Pancreas (tissue), 10 donors: ENCODE data around the gene MEGF6. TPM values are rescaled to one million over a fixed set of nuclear protein-coding genes. Genes with fewer than 3 reads are reported as not detected.

Experiments
- ATAC-seq, 4 donors: fragments of 200-7000 bp; cut with Tn5 transposase; one replicate each; pipeline versions ENCODE4 v1.8.0 to v1.9.1; 2020; ENCODE audit warnings: mild to moderate bottlenecking in 4 of 4, moderate library complexity in 4 of 4
- DNase-seq, 6 donors: peaks; one replicate each; pipeline ENCODE4 v3.0.0-alpha.2; 2020
- FAIRE-seq: peaks from 2 replicates; lab custom pipeline; 2012; peaks lifted over from hg19 to GRCh38; lab: Jason Lieb, UNC
- H3K27ac ChIP-seq, 4 donors: fragments of 200-600 bp; sonication (generic); 1 replicate in 3 of 4; 2 replicates in 1 of 4; pipeline versions ENCODE4 v1.5.0 to v1.8.0; 2020
- H3K27me3 ChIP-seq, 4 donors: fragments of 200-600 bp; one replicate each; pipeline ENCODE4 v1.8.0; 2021
- H3K36me3 ChIP-seq, 3 donors: fragments of 200-600 bp; sonication (generic) in 1 of 3; one replicate each; pipeline versions ENCODE4 v1.5.0 to v1.8.0; 2020 to 2021
- H3K4me1 ChIP-seq, 3 donors: fragments of 200-600 bp; one replicate each; pipeline ENCODE4 v1.8.0; 2021
- H3K4me3 ChIP-seq, 4 donors: fragments of 200-600 bp; sonication (generic) in 2 of 4; one replicate each; pipeline versions ENCODE4 v1.5.0 to v1.8.0; 2020 to 2021
- H3K9me3 ChIP-seq, 4 donors: fragments of 200-600 bp; one replicate each; pipeline ENCODE4 v1.8.0; 2021
- WGBS, 2 donors: extraction: QIAGEN DNeasy Blood & Tissue Kit; methylation state at CpG; one replicate each; pipeline ENCODE4 v1.1.7; 2013; 5-methylcytosine and 5-hydroxymethylcytosine counted together
- intact Hi-C, 3 donors: fragments of 100-400 bp; cut with DNase I; formaldehyde crosslinking; loops; one replicate each; pipeline versions ENCODE4 v1.11.1 to v1.14.2; 2022
- polyA plus RNA-seq, 2 donors: library from polyadenylated mRNA; stranded (reverse); fragments of 200-250 nt; gene quantifications; one replicate each; pipeline ENCODE4 v1.2.3, GENCODE V29; 2013
- total RNA-seq, 6 donors: library from RNA; stranded (reverse); fragmentation: NEBNext Ultra II Directional in 4 of 6; extraction: Animal tissue kit (Norgen Biotek cat#: 25700) in 4 of 6; gene quantifications; one replicate each; pipeline versions ENCODE4 v1.2.1 to v1.2.4, GENCODE V29; 2021 to 2023
- TF ChIP-seq, protein P1 (sequence below), 4 donors: fragments of 200-600 bp; sonication (generic) in 3 of 4; IDR thresholded peaks; one replicate each; pipeline versions ENCODE4 v1.5.0 to v1.8.0; 2021; ENCODE audit warnings: antibody characterized with exemption in 4 of 4
- donor health status: healthy with polysubstance abuse.
- donor health status: DM: no; HTN: no; CAD: no; lungs with moderate emphysema.
- donor health status: DM: no; HTN: no; CAD: no.
- donor health status: control.
- donor health status: control.
- donor health status: Bipolar disorder and iron deficiency.
- donor health status: DM: yes; HTN: yes; CAD: no.
- donor health status: DM: no; HTN: no; CAD: no.
- donor health status: DM: no; HTN: no; CAD: no.
- donor health status: DM: yes; HTN: yes; CAD: no.

Gene MEGF6
- total and polyA plus RNA-seq, 8 donors = 2.6 to 20.0 (median 8.4) TPM

DNA sequence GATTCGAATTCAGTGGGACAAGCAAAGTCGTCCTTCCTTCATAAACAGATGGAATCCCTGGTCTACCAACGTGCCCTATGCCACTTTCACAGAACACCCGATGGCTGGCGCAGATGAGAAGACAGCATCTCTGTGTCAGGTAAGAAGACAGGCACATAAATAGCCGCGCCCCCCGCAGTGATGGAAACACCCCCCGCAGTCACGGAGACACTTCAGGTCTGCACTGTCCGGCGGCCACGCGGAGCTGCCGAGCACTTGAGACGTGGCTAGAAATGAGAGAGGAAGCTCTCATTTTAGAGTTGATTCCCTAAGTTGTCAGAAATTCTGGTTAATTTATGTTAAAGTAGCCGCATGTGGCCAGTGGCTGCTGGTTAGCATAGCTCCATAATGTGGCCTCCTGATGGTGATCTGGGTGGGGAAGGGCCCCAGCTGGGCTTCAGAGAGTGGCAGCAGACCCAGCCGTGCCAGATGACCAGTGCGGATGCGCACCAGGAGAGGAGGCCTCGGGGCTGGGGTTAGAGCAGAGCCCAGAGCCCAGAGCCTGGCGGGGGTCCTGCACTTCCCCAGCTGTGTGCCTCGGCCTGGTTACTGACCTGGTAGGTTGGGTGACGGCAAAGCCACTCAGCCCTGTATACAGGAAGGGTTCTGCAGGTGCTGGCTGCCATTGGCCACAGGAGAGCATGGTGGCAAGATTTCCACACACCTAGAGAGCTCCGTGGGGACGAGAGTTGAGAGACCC, 16.4 kb upstream of the MEGF6 start:
- FAIRE-seq (no peak), ATAC-seq (no peak), DNase-seq (peak in 1 of 6 donors; percentile 65)
- intact Hi-C loops = loop anchor here in 1 of 3 donors (10.0 kb wide), 1 partner anchor 173 kb away; the partner anchor contains the start of gene ARHGEF16
- H3K27me3 ChIP-seq = no peaks in the 10 kb centered on the region
- H3K9me3 ChIP-seq = no peaks in the 10 kb centered on the region
- H3K36me3 ChIP-seq = peaks cover 0 to 27% (median 8%) of the 10 kb centered on the region in 3 donors
- WGBS, 2 donors = 88 to 95% methylated on average over 26 of the region's 26 CpGs
- no peak overlapping the region for H3K27ac ChIP-seq
- H3K4me1 ChIP-seq = peaks cover 0 to 15% (median 13%) of the 10 kb centered on the region in 3 donors
- H3K4me3 ChIP-seq = no peak overlapping the region
- TF ChIP-seq, protein P1, sequence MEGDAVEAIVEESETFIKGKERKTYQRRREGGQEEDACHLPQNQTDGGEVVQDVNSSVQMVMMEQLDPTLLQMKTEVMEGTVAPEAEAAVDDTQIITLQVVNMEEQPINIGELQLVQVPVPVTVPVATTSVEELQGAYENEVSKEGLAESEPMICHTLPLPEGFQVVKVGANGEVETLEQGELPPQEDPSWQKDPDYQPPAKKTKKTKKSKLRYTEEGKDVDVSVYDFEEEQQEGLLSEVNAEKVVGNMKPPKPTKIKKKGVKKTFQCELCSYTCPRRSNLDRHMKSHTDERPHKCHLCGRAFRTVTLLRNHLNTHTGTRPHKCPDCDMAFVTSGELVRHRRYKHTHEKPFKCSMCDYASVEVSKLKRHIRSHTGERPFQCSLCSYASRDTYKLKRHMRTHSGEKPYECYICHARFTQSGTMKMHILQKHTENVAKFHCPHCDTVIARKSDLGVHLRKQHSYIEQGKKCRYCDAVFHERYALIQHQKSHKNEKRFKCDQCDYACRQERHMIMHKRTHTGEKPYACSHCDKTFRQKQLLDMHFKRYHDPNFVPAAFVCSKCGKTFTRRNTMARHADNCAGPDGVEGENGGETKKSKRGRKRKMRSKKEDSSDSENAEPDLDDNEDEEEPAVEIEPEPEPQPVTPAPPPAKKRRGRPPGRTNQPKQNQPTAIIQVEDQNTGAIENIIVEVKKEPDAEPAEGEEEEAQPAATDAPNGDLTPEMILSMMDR (IDR thresholded peaks at IDR 0.05) = no peak

DNA sequence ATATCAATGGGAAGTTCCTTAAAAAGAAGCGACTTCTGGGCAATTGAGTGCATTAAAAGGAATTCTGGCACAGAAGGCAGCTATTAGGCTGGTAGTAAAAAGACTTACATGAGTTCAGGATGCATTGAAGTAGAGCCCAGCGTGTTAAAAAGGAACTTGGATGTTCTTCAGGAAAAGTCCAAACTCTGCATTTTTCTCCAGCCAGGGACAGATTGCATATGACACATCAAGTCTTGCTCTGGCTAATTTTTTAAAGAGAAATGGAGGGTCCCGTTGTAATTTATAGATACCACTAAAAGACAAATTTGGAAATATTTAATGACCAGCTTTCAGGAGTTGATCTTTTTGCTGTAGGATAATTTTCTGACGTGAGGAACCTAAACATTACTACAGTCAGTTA, 14.7 kb upstream of the MEGF6 start:
- Histone ChIP-seq H3K36me3 (peaks cover 0 to 21% (median 8%) of the 10 kb centered on the region in 3 donors), H3K4me1 (peaks cover 0 to 15% (median 13%) of the 10 kb centered on the region in 3 donors), H3K9me3 (no peaks in the 10 kb centered on the region), H3K4me3 (peak overlapping the region in 1 of 4 donors; percentile 99), H3K27me3 (no peaks in the 10 kb centered on the region), H3K27ac (peak overlapping the region in 1 of 4 donors; percentile 52)
- no peak for DNase-seq
- ATAC-seq = no peak
- FAIRE-seq = no peak
- TF ChIP-seq, protein P1 (IDR thresholded peaks at IDR 0.05) = no peak
- WGBS, 2 donors = 71% methylated on average over 4 of the region's 4 CpGs
- intact Hi-C loops = loop anchor here in 1 of 3 donors (10.0 kb wide), 1 partner anchor 171 kb away; the partner anchor contains the start of gene ARHGEF16

DNA sequence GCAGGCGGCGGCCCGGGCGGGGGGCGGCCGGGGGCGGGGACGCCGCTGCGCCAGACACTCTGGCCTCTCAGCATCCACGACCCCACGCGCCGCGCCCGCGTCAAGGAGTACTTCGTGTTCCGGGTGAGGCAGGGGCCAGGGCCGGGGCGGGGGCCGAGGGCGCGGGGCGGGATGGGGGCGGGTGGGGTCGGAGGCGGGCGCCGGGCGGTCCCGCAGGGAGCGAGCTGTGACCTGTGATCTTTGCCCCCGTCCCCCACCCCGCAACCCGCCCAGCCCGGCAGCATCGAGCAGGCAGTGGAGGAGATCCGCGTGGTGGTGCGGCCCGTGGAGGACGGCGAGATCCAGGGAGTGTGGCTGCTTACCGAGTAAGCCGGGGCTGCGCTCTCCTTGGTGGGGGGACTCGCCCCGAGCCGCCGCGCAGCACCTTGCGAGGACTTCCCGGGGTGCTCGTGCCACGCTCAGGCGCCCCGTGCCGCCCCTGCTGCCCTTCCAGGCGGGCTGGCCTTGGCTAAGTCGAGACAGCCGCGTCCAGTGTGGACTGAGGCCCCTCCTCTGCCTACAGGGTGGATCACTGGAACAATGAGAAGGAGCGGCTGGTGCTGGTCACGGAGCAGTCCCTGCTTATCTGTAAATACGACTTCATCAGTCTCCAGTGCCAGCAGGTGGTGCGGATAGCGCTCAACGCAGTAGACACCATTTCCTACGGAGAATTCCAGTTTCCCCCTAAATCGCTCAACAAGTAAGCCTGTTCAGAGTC, 14.0 kb upstream of the MEGF6 start:
- 1 to 3% methylated on average over 29 to 71 of the region's 71 CpGs for WGBS, 2 donors
- no peaks in the 10 kb centered on the region for H3K9me3 ChIP-seq
- peak overlapping the region; percentile 66 to 99 (median 86) for H3K4me3 ChIP-seq
- DNase-seq = peak; percentile 35 to 81 (median 53)
- peak overlapping the region in 3 of 4 donors; percentile 33 to 55 (median 52) for H3K27ac ChIP-seq
- intact Hi-C loops = loop anchor here in 1 of 3 donors (10.0 kb wide), 1 partner anchor 171 kb away; the partner anchor contains the start of gene ARHGEF16
- TF ChIP-seq, protein P1 (IDR thresholded peaks at IDR 0.05) = no peak
- no peak for FAIRE-seq
- ATAC-seq = peak; percentile 18 to 45 (median 32)
- peaks cover 0 to 21% (median 8%) of the 10 kb centered on the region in 3 donors for H3K36me3 ChIP-seq
- no peaks in the 10 kb centered on the region for H3K27me3 ChIP-seq
- H3K4me1 ChIP-seq = peaks cover 0 to 15% (median 13%) of the 10 kb centered on the region in 3 donors

DNA sequence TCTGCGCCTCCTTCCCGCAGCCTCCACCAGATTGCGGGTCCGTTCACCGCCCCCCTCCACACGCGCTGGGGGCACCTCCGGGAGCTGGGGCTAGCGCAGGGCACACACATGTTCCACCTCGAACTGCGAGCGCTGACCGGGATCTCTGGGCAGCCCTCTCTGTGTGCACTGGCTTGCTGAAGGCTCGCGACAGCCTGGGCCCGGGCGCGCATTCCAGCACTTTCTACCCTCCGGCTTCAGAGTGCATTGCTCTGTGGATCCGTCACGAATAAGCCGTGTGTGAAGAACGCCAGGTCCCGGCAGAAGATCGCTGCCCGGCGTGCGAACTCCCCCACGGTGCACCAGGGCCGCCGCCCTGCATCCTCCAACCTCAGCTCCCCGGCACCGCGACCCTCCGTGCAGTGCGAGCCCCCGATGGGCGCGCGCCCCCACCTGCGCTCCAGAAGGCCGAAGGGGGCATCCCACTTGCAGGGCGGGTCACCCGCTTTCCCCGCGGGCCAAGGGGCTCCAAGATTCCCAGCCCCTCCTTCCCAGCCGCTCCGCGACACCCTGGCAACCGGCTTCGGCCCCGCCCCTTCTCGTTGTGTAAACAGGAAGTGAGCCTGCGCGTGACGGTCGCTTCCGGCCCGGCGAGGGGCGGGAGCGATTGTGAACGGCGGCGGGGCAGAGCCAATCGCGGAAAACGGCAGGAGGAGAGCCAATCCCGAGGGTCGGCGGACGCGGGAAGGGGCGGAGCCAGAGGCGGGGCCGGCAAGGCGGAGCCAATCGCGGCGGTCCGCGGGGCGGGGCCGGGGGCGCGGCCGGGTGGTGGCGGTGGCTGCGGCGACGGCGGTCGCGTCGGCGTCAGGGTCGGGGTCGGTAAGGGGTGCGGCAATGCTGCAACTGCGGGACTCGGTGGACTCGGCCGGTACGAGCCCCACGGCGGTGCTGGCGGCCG, 13.2 kb upstream of the MEGF6 start, which contains the start of gene TPRG1L:
TSS of gene TPRG1L (plus strand) at position 816 of the 937 bp plus-strand sequence. CDS start at position 874, 58 bp downstream.
- 0 to 1% methylated on average over 77 to 108 of the region's 108 CpGs for WGBS, 2 donors
- no peaks in the 10 kb centered on the region for H3K9me3 ChIP-seq
- peaks cover 0 to 16% (median 4%) of the 10 kb centered on the region in 3 donors for H3K36me3 ChIP-seq
- TF ChIP-seq, protein P1 (IDR thresholded peaks at IDR 0.05) = no peak
- intact Hi-C loops = loop anchor here in 2 of 3 donors (5.0 to 10.0 kb wide), 2 partner anchors 132 to 170 kb away; partner anchors contain the start of gene ARHGEF16 (in 1 of the 2)
- H3K4me1 ChIP-seq = peaks cover 0 to 15% (median 13%) of the 10 kb centered on the region in 3 donors
- FAIRE-seq (no peak), ATAC-seq (peak; percentile 96 to 99 (median 97)), DNase-seq (peak; percentile 98 to 100 (median 99))
- H3K27me3 ChIP-seq = no peaks in the 10 kb centered on the region
- peak within 1 kb of the TSS; percentile 66 to 99 (median 86) for H3K4me3 ChIP-seq
- peak within 1 kb of the TSS in 3 of 4 donors; percentile 48 to 55 (median 52) for H3K27ac ChIP-seq
